Loucy (cell line): ENCODE data around the gene MAD1L1.

Source experiments
- H2AFZ ChIP-seq: fragments of 200-600 bp; sonication (generic); 2 replicates; pipeline ENCODE4 v1.6.0; 2016; ENCODE audit warnings: antibody characterized with exemption, mild to moderate bottlenecking, low read length, moderate library complexity
- H3F3A ChIP-seq: fragments of 200-600 bp; 2 replicates; pipeline ENCODE4 v1.6.0; 2016; ENCODE audit warnings: antibody characterized with exemption, low read depth, mild to moderate bottlenecking
- H3K27me3 ChIP-seq: fragments of 200-600 bp; sonication (generic); 2 replicates; pipeline ENCODE4 v1.6.1; 2014; ENCODE audit warnings: low read length, mild to moderate bottlenecking; ENCODE audit not compliant: insufficient read depth, poor library complexity, severe bottlenecking
- H3K36me3 ChIP-seq: fragments of 200-600 bp; sonication (generic); 2 replicates; pipeline ENCODE4 v1.6.1; 2016; ENCODE audit warnings: low read length; ENCODE audit not compliant: insufficient read depth
- H3K4me1 ChIP-seq: fragments of 200-600 bp; sonication (generic); 2 replicates; pipeline ENCODE4 v1.5.1; 2014; ENCODE audit warnings: low read length, mild to moderate bottlenecking; ENCODE audit not compliant: insufficient read depth, poor library complexity, severe bottlenecking
- H3K4me2 ChIP-seq: fragments of 200-600 bp; sonication (generic); 2 replicates; pipeline ENCODE4 v1.6.0; 2014; ENCODE audit warnings: antibody characterized with exemption, low read length, low read depth, mild to moderate bottlenecking; ENCODE audit not compliant: poor library complexity, severe bottlenecking
- H3K4me3 ChIP-seq: fragments of 200-600 bp; sonication (generic); 2 replicates; pipeline ENCODE4 v1.5.1; 2014; ENCODE audit warnings: low read length, mild to moderate bottlenecking, mixed read lengths; ENCODE audit not compliant: poor library complexity, severe bottlenecking
- H3K79me2 ChIP-seq: fragments of 200-600 bp; sonication (generic); 2 replicates; pipeline ENCODE4 v1.6.1; 2014; ENCODE audit warnings: low read length; ENCODE audit not compliant: insufficient read depth
- H3K9ac ChIP-seq: fragments of 200-600 bp; sonication (generic); 2 replicates; pipeline ENCODE4 v1.6.0; 2014; ENCODE audit warnings: mild to moderate bottlenecking, low read depth, low read length, moderate library complexity; ENCODE audit not compliant: poor library complexity, severe bottlenecking
- H3K9me2 ChIP-seq: fragments of 200-600 bp; sonication (generic); replicated peaks from 2 replicates; pipeline ENCODE4 v1.6.1; 2016; ENCODE audit warnings: low read depth, low read length, mixed read lengths
- H3K9me3 ChIP-seq: fragments of 200-600 bp; sonication (generic); 2 replicates; pipeline ENCODE4 v1.6.1; 2014; ENCODE audit warnings: mild to moderate bottlenecking, antibody characterized with exemption, low read length, low read depth; ENCODE audit not compliant: insufficient read depth
- H4K20me1 ChIP-seq: fragments of 200-600 bp; sonication (generic); 2 replicates; pipeline ENCODE4 v1.6.0; 2014; ENCODE audit warnings: antibody characterized with exemption, low read length, mild to moderate bottlenecking; ENCODE audit not compliant: insufficient read depth, poor library complexity, severe bottlenecking
- EZH2phosphoT487 ChIP-seq: fragments of 200-600 bp; IDR thresholded peaks from 2 replicates; pipeline ENCODE4 v1.6.1; 2018; ENCODE audit warnings: antibody characterized with exemption, mild to moderate bottlenecking, moderate library complexity, borderline replicate concordance
- TF ChIP-seq, protein P1 (sequence below): fragments of 200-600 bp; sonication (generic); conservative IDR thresholded peaks from 2 replicates; pipeline ENCODE4 v1.5.1; 2014; ENCODE audit warnings: mild to moderate bottlenecking, antibody characterized with exemption, low read length

MAD1L1 gene

DNA sequence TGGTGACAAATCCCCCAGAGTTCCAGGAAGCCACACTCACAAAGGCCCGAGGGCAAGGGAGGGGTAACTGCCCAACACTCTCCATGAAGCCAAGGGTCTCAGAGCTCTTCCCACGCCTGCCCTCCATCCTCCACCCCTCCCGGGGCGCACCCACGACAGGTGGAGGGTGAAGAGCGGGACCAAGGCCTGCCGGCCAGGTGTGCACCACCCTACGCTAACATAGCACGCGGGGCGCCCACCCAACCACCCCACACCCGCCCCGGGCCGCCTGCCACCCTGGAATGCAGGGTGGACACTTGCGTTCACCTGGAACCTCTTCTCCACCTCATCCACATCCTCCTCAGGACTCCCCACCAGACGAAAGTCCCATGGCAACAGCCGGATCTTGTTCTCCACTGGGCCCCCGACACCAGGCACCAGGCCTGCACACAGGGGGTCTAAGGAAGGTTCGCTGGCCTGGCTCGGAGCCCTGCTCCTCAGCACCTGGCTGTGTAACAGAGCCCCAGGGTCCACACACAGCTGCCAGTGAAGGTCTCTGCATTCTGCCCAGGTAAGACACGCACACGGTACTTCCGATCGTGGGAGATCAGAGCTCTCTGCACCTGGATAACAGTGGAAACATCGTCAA lies 32.7 kb downstream of the MAD1L1 start:
- H3K79me2 ChIP-seq, result peaks cover 16% of the 10 kb centered on the region; the same call in 1 of the 2 replicates
- TF ChIP-seq, protein P1, sequence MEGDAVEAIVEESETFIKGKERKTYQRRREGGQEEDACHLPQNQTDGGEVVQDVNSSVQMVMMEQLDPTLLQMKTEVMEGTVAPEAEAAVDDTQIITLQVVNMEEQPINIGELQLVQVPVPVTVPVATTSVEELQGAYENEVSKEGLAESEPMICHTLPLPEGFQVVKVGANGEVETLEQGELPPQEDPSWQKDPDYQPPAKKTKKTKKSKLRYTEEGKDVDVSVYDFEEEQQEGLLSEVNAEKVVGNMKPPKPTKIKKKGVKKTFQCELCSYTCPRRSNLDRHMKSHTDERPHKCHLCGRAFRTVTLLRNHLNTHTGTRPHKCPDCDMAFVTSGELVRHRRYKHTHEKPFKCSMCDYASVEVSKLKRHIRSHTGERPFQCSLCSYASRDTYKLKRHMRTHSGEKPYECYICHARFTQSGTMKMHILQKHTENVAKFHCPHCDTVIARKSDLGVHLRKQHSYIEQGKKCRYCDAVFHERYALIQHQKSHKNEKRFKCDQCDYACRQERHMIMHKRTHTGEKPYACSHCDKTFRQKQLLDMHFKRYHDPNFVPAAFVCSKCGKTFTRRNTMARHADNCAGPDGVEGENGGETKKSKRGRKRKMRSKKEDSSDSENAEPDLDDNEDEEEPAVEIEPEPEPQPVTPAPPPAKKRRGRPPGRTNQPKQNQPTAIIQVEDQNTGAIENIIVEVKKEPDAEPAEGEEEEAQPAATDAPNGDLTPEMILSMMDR, result no peak
- no peak for TF ChIP-seq EZH2phosphoT487
- H3K4me2 ChIP-seq, result no peak overlapping the region
- H3K27me3 ChIP-seq, result no peaks in the 10 kb centered on the region
- H3K4me3 ChIP-seq, result no peak overlapping the region
- H3K4me1 ChIP-seq, result no peaks in the 10 kb centered on the region
- no peaks in the 10 kb centered on the region for H4K20me1 ChIP-seq
- no peak overlapping the region for H3K9ac ChIP-seq
- H3K9me2 ChIP-seq, result no peaks in the 10 kb centered on the region
- no peaks in the 10 kb centered on the region for H3F3A ChIP-seq
- peaks cover 54% of the 10 kb centered on the region; the same call in 1 of the 2 replicates for H3K36me3 ChIP-seq
- H3K9me3 ChIP-seq, result peaks cover 8% of the 10 kb centered on the region; the same call in 1 of the 2 replicates
- no peak overlapping the region for H2AFZ ChIP-seq

DNA sequence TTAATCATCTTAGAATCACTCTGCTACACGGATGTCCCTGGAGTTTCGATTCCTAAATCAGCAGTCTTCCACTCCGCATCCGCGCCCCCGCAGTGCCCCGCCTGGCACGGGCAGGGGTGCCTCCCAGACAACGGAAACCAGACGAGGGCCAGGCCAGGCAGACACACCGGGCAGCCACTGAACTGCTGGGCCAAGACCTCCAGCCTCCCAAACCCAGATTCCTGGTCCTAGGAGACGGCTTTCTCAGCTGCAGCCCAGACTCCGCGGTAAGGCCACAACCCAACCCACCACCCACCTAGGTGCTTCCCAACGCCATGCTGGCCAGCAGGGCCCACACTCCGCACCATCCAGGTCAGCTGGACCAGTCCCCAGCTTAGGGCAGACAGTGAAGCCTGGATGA lies 33.2 kb downstream of the MAD1L1 start:
- peaks cover 17% of the 10 kb centered on the region; the same call in 1 of the 2 replicates for H3K79me2 ChIP-seq
- no peak overlapping the region for H3K9ac ChIP-seq
- no peak overlapping the region for H3K4me3 ChIP-seq
- H3K36me3 ChIP-seq, result peaks cover 55% of the 10 kb centered on the region; the same call in 1 of the 2 replicates
- no peaks in the 10 kb centered on the region for H4K20me1 ChIP-seq
- H3K27me3 ChIP-seq, result no peaks in the 10 kb centered on the region
- peaks cover 8% of the 10 kb centered on the region; the same call in 1 of the 2 replicates for H3K9me3 ChIP-seq
- no peak overlapping the region for H3K4me2 ChIP-seq
- no peaks in the 10 kb centered on the region for H3K4me1 ChIP-seq
- no peak overlapping the region for H2AFZ ChIP-seq
- no peaks in the 10 kb centered on the region for H3F3A ChIP-seq
- H3K9me2 ChIP-seq, result no peaks in the 10 kb centered on the region
- TF ChIP-seq EZH2phosphoT487, result no peak
- TF ChIP-seq, protein P1, result no peak

DNA sequence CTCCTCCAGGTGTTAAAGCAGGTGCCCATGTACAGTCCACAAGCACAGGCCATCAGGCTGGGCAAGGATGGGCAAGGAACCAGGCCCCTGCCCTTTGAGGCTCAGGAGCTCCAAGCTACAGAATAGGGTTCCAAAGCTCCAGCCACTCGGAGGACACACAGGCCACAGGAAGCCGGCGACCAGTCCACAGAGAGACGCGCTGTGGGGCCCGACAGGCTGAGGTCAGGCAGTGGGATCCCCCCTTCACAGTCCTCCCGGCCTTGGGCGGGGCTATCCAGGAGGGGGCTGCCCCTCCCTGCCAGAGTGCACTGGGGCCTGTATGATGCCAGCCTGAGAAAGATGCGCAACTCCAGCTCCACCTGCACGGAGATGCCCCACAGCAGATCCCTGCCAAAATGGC lies 34.0 kb downstream of the MAD1L1 start:
- H3K9ac ChIP-seq, result no peak overlapping the region
- no peaks in the 10 kb centered on the region for H3F3A ChIP-seq
- TF ChIP-seq, protein P1, result no peak
- peaks cover 55% of the 10 kb centered on the region; the same call in 1 of the 2 replicates for H3K36me3 ChIP-seq
- no peaks in the 10 kb centered on the region for H3K27me3 ChIP-seq
- H3K4me2 ChIP-seq, result no peak overlapping the region
- no peaks in the 10 kb centered on the region for H3K9me2 ChIP-seq
- peaks cover 24% of the 10 kb centered on the region; the same call in 1 of the 2 replicates for H3K79me2 ChIP-seq
- no peaks in the 10 kb centered on the region for H4K20me1 ChIP-seq
- H3K4me1 ChIP-seq, result no peaks in the 10 kb centered on the region
- H3K4me3 ChIP-seq, result no peak overlapping the region
- H2AFZ ChIP-seq, result no peak overlapping the region
- peaks cover 8% of the 10 kb centered on the region; the same call in 1 of the 2 replicates for H3K9me3 ChIP-seq
